Stimulated activated CD4-positive, alpha-beta T cell treated with anti-CD3 and anti-CD28 coated beads, Interleukin-4, amount 100 ng/mL, for 24 hours (primary cell): ENCODE results near the gene POLN.
"Not testable (repeated sequence)": the region's sequence is repeated elsewhere in the genome, so short reads cannot be mapped to it uniquely, and the experiment has no call there.

Experiments used
- DNase-seq: peaks from one replicate; pipeline ENCODE4 v3.0.0-alpha.2; 2020

The POLN gene

DNA sequence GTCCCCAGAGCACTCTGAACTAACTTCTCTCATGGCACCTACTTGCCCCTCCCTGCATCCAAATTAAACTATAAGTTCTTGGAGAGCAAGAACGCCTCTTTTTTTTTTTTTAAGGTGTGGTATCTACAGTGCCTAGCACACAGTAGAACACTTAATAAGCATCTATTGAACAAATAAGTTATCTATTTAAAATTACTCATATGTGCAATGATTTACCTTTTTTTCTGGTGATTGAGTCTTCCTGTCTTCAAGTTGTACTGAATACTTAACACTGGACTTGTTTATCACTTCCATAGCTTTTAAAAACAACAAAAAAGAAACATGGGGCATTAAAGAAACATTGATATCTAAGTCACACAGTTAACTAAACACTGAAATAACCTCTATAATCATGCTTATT lies 29.1 kb downstream of the POLN start:
- no peak for DNase-seq

DNA sequence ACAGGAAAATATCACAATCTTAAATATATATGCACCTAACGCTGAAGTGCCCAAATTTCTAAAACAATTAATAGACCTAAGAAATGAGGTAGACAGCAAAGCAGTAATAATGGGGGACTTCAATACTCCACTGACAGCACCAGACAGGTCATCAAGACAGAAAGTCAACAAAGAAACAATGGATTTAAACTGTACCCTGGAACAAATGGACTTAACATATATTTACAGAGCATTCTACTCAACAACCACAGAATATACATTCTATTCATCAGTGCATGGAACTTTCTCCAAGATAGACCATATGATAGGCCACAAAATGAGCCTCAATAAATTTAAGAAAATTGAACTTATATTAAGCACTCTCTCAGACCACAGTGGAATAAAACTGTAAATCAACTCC lies 39.1 kb downstream of the POLN start:
- not testable (repeated sequence) for DNase-seq

DNA sequence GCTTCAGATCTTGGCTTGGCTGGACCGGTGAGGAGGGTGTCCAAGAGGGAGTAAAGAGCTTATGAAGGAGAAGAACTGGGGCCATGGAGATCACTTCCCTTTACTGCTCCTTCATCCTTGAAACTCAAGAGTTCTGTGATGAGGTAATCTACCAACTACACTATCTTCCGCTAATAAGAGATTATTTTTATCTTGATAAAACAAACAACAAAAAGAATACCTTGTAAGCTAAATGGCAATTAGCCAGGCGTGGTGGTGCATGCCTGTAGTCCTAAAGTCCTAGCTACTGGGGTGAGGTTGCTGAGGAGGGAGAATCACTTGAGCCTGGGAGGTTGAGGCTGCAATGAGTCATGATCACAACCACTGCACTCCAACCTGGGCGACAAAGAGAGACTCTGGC lies 47.4 kb downstream of the POLN start:
- DNase-seq, result no peak

DNA sequence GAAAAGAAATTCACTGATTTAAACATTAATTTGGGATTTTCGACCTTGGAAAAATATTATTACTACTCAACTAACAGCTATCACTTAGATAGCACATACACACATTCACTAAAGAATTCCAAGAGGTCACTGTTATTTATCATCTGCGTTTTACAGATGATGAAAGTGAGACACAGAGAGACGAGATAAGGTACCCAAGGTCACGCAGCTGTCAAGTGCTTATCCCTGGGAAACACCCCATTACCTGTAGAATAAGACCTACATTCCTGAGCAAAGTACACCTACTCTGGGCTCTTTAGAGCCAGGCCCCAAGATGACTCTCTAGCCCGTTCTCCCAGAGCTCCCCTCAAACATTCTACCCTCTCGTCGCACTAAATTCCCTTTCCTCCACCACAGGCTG lies 48.6 kb downstream of the POLN start:
- no peak for DNase-seq

DNA sequence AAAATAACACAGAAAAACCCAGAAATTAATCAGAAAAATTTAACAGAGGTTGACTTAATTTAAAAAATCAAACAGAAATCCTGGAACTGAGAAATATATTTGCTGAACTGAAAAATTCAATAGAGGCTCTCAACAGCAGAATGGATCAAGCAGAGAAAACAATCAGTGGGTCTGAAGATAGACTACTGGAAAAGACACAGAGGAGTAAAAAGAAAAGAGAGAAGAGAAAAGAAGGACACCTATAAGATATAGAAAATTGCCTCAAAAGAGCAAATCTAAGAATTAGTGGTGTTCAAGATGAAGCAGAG lies 55.1 kb downstream of the POLN start:
- no peak for DNase-seq

DNA sequence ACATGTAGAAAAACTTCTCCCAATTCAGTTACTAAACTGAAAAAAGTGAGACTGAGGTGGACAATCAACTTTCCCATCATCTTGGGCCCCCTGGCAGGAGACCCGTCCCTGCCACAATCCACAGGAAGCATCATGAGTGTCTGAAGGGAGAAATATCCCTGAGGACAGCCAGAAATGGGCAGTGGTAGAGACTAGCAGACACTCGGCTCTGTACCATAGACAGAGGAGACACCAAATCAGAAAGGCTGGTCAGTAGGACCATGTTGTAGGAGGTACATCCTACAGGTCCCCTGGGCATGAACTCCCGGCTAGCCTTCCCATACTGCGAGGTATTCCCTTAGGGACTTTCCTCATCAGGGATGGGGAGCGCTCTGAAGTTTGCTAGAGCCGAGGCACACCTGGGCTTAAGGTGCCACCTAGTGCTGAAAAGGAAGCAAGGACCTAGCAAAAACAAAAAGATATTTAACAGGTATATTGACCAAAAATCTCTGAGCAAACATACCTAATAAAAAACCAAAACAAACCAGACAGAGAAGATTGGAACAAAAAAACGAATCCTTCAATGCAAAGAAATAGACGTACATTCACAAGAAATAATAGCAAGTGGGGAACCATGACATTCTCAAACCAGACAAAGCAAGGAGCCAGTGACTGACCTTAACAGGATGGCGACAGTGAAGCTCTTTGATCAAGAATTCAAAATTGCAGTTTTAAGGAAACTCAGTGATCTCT lies 55.6 kb downstream of the POLN start:
- DNase-seq, result no peak

DNA sequence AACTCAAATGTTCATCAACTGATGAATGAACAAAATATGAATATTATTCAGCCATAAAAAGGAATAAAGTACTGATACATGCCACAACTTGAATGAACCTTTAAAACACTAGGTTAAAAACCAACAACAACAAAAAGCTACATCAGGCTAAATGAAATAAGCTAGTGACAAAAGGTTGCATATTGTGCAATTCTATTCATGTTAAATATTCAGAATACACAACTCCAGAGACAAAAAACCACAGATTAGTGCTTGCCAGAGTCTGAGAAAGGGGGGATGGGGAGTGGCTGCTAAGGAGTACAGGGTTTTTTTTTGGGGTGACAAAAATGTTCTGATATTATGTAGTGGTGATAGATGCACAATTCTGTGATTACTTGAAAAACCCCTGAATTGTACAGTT lies 58.5 kb downstream of the POLN start:
- no peak for DNase-seq

DNA sequence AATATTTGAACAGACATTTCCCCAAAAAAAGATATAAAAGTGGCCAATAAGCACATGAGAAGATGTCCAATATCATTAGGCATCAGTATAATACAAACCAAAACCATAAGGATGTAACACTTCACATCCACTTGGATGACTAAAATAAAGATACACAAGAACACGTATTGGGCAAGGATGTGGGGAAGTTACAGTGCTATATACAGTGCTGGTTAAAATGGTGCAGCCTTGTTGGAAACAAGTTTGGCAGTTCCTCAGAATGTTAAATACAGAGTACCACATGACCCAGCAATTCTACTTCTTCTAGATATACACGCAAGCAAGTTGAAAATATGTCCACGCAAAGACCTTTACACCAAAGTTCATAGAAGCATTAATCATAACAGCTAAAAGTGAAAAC lies 58.9 kb downstream of the POLN start:
- no peak for DNase-seq

DNA sequence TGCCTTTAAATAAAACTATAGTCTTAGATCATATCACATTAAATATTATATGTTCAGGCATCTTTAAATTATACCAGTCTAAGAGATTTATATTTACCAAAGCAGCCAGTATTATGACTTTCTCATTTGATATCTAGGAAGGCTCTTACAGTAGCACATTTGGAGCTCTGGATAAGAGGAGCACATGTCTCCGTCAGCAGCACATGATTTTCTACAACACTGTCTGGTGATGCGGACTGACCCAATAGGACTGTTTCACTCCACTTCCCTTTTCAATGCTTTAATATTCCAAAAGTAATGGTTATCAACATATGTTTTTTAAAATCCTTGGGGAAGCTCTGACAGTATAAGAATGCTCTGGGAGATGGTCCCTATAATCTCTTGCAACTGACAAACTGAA lies 61.5 kb downstream of the POLN start:
- DNase-seq, result no peak

DNA sequence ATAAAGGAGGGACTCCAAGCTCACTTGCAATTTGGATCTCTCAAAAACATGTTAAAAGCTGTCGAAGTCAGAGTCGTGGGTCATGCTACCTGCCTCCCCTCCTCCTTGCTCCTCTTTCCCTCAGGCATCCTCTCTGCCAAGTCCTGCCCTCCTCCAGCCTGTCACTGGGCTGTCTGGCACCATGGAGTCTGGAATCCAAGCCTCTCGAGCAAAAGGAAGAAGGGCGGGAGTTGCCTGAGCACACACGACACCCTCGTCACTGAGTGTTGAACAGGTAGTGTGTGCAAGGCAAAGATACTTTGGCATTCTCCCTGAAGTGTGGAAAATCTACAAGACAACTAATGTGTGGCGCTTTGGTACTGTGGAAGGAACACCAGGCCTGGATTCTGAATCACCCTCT lies 62.2 kb downstream of the POLN start:
- DNase-seq, result no peak

DNA sequence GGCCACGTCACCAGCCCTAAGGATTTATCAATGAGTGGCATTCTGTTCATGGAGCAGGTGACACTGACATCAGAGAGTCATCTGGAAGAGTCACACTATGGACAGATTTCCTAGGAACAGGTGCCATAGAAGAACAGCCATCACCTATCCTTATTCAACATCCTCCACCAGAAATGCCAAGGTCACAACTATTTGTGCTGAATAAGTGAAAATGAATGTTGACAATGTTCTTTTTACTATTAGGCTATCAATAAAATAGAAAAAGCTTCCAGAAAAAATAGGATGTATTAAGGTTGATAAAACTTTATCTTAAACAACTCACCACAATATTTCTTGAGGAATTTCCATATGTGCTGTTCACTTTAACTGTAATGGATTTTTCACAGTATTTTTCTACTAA lies 62.9 kb downstream of the POLN start:
- DNase-seq, result no peak

DNA sequence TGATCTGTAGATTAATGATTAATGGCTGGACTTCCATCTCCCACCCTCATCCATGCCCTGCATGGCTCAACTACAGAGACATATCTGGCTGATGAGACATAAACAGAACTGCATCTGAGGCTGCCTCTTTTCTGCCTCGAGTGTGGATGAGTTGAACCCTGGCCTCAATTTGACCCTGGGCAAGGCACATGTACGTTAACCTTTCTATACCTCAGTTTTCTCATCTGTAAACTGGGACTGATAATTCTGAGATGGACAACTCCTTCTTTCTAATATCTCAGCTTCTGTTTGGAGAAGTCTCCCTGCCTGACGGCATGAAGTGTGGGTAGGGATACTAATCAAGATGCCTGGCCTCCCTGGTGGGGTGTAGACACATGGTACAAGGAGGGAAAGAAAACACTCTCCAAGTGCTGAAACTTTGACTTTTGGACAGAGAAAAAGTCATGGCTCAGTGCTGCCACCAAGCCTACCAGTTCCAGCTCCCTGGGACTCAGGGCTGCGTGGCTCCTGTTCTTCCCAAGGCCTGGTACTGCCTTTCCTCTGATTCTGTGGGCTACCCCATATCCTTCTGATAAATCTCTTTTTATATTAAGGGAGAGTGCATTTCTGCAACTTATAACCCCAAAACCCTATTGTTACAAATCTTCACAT lies 64.4 kb downstream of the POLN start:
- no peak for DNase-seq

DNA sequence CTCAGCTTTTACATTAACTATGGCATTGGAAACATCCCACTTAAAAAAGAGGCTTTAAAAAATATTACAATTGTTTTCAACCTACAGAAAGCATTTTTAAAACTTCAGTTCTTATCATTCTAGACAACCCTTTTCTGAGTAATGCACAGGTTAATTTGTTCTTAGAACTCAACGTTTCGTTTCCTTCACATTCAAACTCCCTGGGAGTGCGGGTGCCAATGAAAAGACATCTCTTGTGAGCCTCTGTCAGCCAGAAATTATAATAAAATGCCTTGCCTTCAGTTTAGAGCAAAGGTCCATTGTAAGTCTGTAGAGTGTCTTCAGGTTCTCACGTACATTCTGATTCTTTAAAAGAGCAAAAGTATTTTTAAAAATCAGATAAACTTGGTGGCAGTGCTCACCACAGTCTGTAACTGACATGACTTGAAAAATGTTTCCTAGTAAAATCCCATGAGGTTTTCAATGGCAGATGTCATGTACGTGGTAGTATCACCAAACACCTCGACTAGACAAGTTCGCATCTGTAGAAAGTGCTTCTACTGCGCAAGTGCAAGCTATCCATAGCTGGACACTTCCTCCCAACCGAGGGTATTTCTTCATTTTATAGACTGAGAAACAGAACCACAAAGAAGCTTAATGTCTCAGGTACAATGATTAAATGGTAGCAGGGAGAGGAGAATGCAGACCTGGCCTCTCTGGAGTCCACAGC lies 65.8 kb downstream of the POLN start:
- DNase-seq, result no peak

DNA sequence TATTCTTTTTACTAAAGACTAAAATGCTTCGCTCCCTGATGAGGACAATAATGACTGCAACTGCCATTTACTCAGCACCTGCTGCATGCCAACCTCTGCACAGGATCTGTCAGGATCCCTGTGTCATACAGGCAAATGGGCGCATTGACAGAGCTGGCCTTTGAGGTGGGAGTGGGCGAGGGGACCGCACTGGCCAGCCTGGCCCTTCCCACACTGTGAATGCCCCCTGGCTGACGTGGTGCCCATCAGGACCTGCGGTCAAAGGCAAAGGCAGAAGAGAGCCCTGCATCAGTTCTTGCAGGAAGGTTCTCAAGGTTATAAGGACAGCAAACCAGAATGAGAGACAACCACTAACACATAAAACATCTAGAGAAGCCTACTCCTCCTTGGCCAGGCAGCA lies 67.9 kb downstream of the POLN start:
- DNase-seq, result no peak

DNA sequence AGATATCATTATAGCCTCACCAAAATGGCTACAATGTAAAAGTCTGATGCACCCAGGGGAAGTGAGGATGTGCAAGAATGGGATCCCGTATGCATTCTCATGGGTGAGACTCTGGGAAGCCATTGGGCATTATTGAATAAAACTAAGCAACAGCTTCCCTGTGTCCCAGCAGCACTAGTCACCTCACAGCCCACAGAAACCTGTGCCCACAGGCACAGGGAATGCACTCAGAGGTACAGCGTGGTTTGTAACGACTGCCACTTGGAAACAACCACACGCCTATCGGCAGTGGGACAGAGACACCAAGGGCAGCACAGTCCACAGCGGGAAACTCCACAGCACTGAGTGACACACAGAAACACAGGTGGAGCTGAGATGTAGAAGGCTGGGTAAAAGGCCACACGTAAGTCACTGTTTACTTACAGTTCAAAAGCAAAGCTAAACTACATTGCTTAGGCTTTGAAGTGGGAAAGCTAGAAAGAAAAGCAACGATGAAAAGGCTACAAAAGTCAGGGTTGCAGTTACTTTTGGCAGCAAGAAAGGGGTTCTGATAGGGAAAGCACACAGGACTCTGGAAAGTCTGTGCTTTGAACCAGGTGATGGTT lies 69.2 kb downstream of the POLN start:
- DNase-seq, result no peak

DNA sequence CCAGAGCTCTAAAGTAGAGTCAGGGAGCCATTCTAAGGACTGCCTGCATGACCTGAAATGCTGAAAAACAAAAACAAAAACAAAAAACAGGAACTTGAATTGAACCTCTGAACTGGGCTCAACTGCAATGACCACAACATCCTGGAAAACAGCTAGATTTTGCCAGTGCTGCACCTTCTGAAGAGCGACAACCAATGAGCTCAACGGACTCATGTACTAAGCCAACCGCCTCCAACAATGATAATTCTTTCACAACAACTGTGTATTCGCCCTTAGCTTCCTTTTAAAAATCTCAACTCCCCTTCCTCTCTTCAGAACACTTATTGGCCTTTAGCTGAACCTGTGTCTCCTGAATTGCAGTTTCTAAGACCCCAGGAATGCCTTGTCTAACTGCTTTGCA lies 69.8 kb downstream of the POLN start:
- DNase-seq, result no peak

DNA sequence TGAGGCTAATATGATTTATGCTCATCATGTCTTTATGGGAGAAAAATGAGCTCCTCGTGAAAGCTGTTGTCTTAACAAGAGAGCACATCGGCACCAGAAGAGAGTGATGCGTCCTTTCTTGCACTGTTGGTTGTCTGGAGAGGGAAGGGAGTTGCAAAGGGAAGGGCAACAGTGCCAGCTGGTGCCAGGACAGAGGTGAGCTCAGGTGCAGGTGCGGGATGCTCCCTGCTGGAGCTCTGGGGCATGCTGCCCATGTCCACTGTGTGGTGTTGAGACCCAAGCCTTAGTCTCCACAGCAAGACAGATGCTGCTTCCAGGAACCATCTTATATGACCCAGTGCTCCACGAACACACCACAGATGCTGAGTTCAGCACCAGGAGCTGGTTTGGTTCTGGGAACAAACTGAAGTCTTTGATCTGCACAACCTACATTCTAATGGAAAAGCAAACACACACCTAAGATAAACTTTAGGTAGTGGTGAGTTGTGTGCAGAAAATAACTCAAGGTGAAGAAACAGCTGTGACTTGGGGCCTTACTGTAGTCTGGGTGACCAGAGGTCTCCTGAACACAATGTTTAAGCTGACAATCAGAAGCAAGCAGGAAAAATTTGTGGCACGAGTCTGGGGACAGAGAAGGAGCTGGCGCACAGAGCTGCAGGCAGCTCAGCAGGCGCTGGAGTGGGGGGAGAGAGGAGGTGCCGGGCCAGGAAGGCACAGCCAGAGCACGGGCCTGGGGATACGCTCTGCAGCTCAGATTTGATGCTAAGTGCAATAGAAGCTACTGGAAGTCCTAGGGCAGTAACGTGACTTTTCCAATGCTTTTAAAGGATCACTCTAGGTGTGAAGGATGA lies 73.2 kb downstream of the POLN start:
- no peak for DNase-seq

DNA sequence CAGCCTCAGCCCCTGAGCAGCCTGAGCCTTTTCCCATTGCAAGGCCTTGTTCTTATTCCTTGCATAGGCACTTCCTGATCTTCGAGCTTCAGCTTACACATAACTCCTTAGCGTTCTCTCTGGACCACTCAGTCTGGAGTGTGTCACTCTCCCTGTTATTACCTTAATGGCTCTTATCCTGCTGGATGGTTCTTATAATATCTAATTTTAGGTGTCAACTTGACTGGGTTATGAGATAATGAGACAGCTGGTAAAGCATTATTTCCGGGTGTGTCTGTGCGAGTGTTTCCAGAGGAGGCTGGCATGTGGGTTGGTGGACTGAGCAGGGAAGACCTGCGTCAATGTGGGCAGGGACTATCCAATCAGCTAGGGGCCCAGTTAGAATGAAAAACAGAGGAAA lies 75.7 kb downstream of the POLN start:
- DNase-seq, result no peak

DNA sequence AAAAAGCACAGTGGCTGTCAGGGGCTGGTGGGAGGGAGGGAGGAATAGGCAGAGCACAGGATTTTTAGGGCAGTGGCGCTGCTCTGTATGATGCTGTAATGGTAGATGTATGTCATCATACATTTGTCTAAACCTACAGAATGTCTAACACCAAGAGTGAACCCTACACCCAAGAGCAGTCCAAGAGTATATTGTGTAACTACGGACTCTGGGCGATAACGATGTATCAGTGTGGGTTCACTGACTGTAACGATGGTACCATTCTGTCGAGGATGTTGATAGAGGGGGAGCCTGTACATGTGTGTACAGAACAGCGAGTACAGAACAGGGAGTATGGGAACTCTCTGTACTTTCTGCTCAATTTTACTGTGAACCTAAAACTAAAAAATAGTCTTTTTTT lies 76.5 kb downstream of the POLN start:
- DNase-seq, result no peak

DNA sequence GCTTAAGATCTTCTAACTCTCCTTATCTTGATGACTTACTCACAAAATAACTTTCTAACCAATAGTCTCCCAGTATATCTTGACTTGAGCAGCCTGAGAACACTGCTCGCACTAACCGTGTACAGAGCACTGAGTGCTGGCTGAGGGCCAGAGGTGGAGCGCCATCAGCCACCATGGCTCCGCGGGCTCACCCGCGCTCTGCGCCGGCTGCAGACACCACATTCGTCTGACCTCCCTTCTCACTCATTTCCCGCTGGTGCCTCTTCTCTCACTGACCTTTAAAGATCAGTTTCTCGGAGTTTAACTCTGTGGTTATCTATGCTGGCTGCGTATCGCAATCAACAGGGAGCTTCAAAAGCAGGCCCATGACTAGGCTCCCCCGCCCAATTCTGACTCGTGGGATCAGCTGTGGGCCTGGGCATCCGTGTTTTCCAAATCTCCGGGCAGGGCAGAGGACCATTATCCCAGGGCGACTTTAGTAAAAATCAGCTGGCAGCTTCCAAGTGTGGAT lies 78.6 kb downstream of the POLN start:
- DNase-seq, result no peak

DNA sequence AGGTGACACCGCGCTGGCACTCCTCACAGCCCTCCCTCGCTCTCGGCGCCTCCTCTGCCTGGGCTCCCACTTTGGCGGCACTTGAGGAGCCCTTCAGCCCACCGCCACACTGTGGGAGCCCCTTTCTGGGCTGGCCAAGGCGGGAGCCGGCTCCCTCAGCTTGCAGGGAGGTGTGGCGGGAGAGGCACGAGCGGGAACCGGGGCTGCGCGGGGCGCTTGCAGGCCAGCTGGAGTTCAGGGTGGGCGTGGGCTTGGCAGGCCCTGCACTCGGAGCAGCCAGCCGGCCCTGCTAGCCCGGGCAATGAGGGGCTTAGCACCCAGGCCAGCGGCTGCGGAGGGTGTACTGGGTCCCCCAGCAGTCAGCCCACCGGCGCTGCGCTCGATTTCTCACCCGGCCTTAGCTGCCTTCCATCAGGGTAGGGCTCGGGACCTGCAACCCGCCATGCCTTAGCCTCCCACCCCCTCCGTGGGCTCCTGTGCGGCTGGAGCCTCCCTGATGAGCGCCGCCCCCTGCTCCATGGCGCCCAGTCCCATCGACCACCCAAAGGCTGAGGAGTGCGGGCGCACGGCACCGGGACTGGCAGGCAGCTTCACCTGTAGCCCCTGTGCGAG lies 80.7 kb downstream of the POLN start:
- not testable (repeated sequence) for DNase-seq

DNA sequence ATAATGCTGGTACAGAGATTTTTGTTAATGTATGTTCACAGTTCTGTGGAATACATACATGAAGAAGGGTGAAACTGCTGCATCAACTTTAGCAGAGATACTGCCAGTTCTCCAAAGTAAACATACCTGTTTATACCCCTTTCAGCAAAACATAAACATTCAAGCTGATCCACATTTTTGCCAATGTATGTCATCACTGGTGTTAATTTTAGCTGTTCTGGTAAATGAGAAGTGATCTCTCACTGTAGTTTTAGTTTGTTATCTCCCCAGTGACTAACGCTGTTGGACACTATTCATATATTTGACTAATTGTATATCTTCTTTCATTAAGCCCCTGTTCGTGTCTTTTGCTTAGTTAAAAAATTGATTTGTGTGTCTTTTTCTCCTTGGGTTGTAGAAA lies 82.0 kb downstream of the POLN start:
- DNase-seq, result no peak

DNA sequence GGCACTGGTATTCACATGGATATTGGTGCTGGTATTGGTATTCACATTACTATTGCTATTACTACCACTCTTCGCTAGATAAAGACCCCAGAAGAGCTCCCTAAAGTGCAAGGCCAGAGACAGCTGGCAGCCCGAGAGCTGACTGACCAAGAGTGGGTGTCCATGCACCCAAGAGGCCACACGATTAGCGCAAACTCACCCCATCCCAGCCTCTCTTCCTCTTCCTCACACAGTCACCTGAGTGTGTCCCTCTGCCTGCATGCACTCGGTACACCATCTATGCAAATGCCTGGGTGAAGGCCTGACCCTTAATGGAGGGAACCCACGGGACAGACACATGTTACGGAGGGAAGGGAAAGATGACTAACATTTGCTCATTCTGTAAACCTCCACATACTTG lies 86.7 kb downstream of the POLN start:
- DNase-seq, result no peak
